Activated T-helper 1 cell treated with anti-CD3 and anti-CD28 coated beads, Interleukin-12 subunit alpha, Interleukin-12 subunit beta, Interleukin-2, Interleukin-4 antibody, amounts not matched to agents 30 ng/mL and 10 ng/mL and 1 ng/mL, durations not matched to agents 14 hours and 24 hours and 36 hours (primary cell): ENCODE data around the gene LRP10. TPM values are rescaled to one million over a fixed set of nuclear protein-coding genes. Genes with fewer than 3 reads are reported as not detected.
A peak's percentile ranks its signal among the peaks of the same experiment; 100 is the strongest.

Experiments used
- DNase-seq: peaks from one replicate; pipeline ENCODE4 v3.0.0; 2021; ENCODE audit warnings: low spot score
- H3K27ac Mint-ChIP-seq: one replicate; pipeline ENCODE4 v1.8.0; 2021; ENCODE audit warnings: mild to moderate bottlenecking, mixed read lengths
- H3K27me3 Mint-ChIP-seq: one replicate; pipeline ENCODE4 v1.8.0; 2022; ENCODE audit warnings: mild to moderate bottlenecking, moderate library complexity, mixed read lengths; ENCODE audit not compliant: insufficient read depth
- H3K36me3 Mint-ChIP-seq: one replicate; pipeline ENCODE4 v1.8.0; 2021; ENCODE audit warnings: low read depth, mixed read lengths
- H3K4me1 Mint-ChIP-seq: one replicate; pipeline ENCODE4 v1.8.0; 2021; ENCODE audit warnings: low read depth, mixed read lengths
- H3K4me3 Mint-ChIP-seq: one replicate; pipeline ENCODE4 v1.8.0; 2021; ENCODE audit warnings: mild to moderate bottlenecking, moderate library complexity, mixed read lengths
- H3K9me3 Mint-ChIP-seq: one replicate; pipeline ENCODE4 v1.8.0; 2021; ENCODE audit warnings: mixed read lengths
- intact Hi-C: fragments of 100-400 bp; cut with micrococcal nuclease; formaldehyde crosslinking; loops from one replicate; pipeline ENCODE4 v1.15.1; 2024
- total RNA-seq: library from RNA; stranded (reverse); gene quantifications from 2 replicates; pipeline ENCODE4 v1.2.3, GENCODE V29; 2022

The LRP10 gene
- total RNA-seq, 1 donor from 2014 or later: 44.6 TPM

GRCh38 chr14:22861651-22862050 lies 9.9 kb upstream of the LRP10 start:
- intact Hi-C loops: no loop called here
- H3K27ac Mint-ChIP-seq: no peak overlapping the region
- H3K36me3 Mint-ChIP-seq: peaks cover 7% of the 10 kb centered on the region
- H3K9me3 Mint-ChIP-seq: peaks cover 8% of the 10 kb centered on the region
- DNase-seq: no peak
- H3K27me3 Mint-ChIP-seq: peaks cover 26% of the 10 kb centered on the region
- no peak overlapping the region for H3K4me3 Mint-ChIP-seq
- H3K4me1 Mint-ChIP-seq: peaks cover 16% of the 10 kb centered on the region

GRCh38 chr14:22864979-22865378 lies 6.6 kb upstream of the LRP10 start:
- peaks cover 16% of the 10 kb centered on the region for H3K27me3 Mint-ChIP-seq
- no peak overlapping the region for H3K4me3 Mint-ChIP-seq
- peaks cover 8% of the 10 kb centered on the region for H3K9me3 Mint-ChIP-seq
- intact Hi-C loops: no loop called here
- DNase-seq: no peak
- H3K27ac Mint-ChIP-seq: no peak overlapping the region
- H3K36me3 Mint-ChIP-seq: peaks cover 7% of the 10 kb centered on the region
- H3K4me1 Mint-ChIP-seq: peaks cover 6% of the 10 kb centered on the region

DNA sequence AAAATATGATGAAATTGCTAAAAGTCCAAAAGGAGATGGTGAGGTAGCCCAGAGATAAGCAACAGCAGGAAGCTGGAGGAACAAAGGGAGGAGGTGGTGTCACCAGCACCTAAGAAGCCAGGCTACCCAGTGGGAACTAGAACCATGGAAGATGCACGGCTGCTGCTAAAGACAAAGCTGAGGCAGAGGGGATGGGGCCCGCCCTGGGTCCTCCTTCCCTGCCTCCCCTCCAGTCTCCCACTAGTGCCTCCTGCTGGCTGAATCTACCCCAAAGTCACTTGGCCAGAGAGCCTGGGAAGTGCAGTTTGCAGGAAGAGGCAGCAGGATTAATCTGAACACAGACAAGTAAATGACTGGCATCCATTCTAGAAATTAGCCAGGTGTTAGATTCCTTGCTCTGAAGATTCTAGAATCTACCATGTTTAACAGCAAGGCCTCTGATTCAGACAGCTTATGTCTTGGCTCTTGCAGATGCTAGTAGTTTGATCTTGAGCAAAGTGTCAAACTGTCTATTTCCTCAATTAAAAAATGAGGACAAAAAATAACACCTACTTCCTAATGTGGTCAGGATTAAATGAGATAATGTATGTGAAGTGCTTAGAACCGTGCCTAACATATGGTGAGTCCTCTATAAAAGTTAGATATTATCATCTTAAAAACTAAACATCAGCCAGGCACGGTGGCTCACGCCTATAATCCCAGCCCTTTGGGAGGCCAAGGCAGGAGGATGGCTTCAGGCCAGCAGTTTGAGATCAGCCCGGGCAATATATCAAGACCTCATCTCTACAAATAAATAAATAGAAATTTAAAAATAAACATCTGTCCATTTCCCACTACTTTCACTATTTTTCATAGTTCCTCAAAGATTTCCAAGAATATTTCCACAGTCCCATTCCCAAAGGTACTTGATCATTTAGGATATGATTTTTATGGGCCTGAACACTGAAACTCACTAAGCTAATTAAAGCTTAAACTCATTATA lies 5.8 kb upstream of the LRP10 start:
- Mint-ChIP-seq H3K4me3 (no peak overlapping the region), H3K36me3 (peaks cover 7% of the 10 kb centered on the region), H3K9me3 (peaks cover 8% of the 10 kb centered on the region), H3K27ac (no peak overlapping the region), H3K4me1 (peaks cover 11% of the 10 kb centered on the region), H3K27me3 (peaks cover 12% of the 10 kb centered on the region)
- intact Hi-C loops: no loop called here
- DNase-seq: no peak

DNA sequence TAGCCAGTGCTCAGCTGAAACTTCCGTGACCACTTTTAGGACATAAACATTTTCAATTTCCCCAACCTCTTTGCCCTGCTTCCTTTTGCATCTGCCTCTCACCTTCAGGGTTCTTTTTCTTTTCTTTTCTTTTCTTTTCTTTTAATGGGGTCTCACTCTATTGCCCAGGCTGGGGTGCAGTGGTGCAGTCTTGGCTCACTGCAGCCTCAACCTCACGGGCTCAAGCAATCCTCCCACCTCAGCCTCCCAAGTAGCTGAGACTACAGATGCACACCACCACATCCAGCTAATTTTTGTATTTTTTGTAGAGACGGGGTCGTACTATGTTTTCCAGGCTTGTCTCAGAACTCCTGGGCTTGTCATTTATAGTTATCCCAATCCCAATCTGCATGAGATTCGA lies 4.7 kb upstream of the LRP10 start:
- Mint-ChIP-seq H3K27me3 (peaks cover 2% of the 10 kb centered on the region), H3K4me3 (no peak overlapping the region), H3K9me3 (peaks cover 2% of the 10 kb centered on the region), H3K27ac (no peak overlapping the region), H3K36me3 (peaks cover 5% of the 10 kb centered on the region), H3K4me1 (peaks cover 19% of the 10 kb centered on the region)
- intact Hi-C loops: no loop called here
- no peak for DNase-seq

DNA sequence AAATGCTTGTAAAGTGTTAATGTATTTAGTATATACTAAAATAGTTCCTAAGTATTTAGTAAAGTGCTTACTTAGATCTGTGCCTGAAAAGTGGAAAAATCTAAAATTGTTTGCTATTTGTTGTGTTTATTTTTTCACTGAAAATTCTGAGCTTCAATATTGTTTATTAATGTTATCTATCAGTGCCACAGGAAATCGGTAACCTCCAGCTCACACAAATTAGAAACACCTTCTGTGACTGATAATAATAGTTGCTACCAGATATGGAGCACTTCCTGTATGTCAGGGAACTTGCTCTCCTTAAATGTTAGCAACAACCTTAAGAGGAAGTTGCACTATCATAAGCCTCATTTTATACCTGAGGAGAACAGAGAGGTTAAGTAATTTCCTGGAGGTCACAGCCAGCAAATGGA lies 723 bp upstream of the LRP10 start:
- DNase-seq: no peak
- no peaks in the 10 kb centered on the region for H3K27me3 Mint-ChIP-seq
- H3K4me1 Mint-ChIP-seq: peaks cover 27% of the 10 kb centered on the region
- peaks cover 18% of the 10 kb centered on the region for H3K36me3 Mint-ChIP-seq
- H3K9me3 Mint-ChIP-seq: no peaks in the 10 kb centered on the region
- intact Hi-C loops: loop anchor here (1.0 to 5.0 kb wide), 11 partner anchors 13 to 1602 kb away; partner anchors contain the start of genes ABHD4, ACIN1, C14orf119 and DAD1
- H3K27ac Mint-ChIP-seq: peak overlapping the region; percentile 95
- H3K4me3 Mint-ChIP-seq: peak overlapping the region; percentile 91

- Mint-ChIP-seq H3K27ac (peak overlapping the region; percentile 80), H3K9me3 (no peaks in the 10 kb centered on the region), H3K4me1 (peaks cover 22% of the 10 kb centered on the region), H3K27me3 (no peaks in the 10 kb centered on the region), H3K36me3 (peaks cover 23% of the 10 kb centered on the region), H3K4me3 (peak overlapping the region; percentile 91)
- DNase-seq: peak; percentile 63
- intact Hi-C loops: loop anchor here (1.0 to 5.0 kb wide), 4 partner anchors 28 to 955 kb away; partner anchors contain the start of gene PRMT5
Observed at GRCh38 chr14:22872033-22872832, 693 bp downstream of the LRP10 start.

GRCh38 chr14:22872833-22873520 lies 1.4 kb downstream of the LRP10 start:
- H3K4me1 Mint-ChIP-seq: peaks cover 22% of the 10 kb centered on the region
- H3K9me3 Mint-ChIP-seq: no peaks in the 10 kb centered on the region
- DNase-seq: no peak
- intact Hi-C loops: loop anchor here (1.0 to 5.0 kb wide), 4 partner anchors 27 to 956 kb away; partner anchors contain the start of gene PRMT5
- peak overlapping the region; percentile 87 for H3K4me3 Mint-ChIP-seq
- H3K27me3 Mint-ChIP-seq: no peaks in the 10 kb centered on the region
- H3K36me3 Mint-ChIP-seq: peaks cover 29% of the 10 kb centered on the region
- peak overlapping the region; percentile 80 for H3K27ac Mint-ChIP-seq

GRCh38 chr14:22875003-22875747 lies 3.6 kb downstream of the LRP10 start:
- DNase-seq: no peak
- H3K4me1 Mint-ChIP-seq: peaks cover 27% of the 10 kb centered on the region
- intact Hi-C loops: no loop called here
- H3K27me3 Mint-ChIP-seq: no peaks in the 10 kb centered on the region
- peaks cover 42% of the 10 kb centered on the region for H3K36me3 Mint-ChIP-seq
- no peak overlapping the region for H3K27ac Mint-ChIP-seq
- no peak overlapping the region for H3K4me3 Mint-ChIP-seq
- no peaks in the 10 kb centered on the region for H3K9me3 Mint-ChIP-seq

GRCh38 chr14:22875748-22876319 lies 4.3 kb downstream of the LRP10 start:
- peaks cover 22% of the 10 kb centered on the region for H3K4me1 Mint-ChIP-seq
- no peaks in the 10 kb centered on the region for H3K9me3 Mint-ChIP-seq
- H3K27me3 Mint-ChIP-seq: no peaks in the 10 kb centered on the region
- no peak for DNase-seq
- peaks cover 41% of the 10 kb centered on the region for H3K36me3 Mint-ChIP-seq
- intact Hi-C loops: no loop called here
- no peak overlapping the region for H3K4me3 Mint-ChIP-seq
- H3K27ac Mint-ChIP-seq: no peak overlapping the region

GRCh38 chr14:22877000-22877501 lies 5.5 kb downstream of the LRP10 start:
- intact Hi-C loops: no loop called here
- H3K4me3 Mint-ChIP-seq: no peak overlapping the region

GRCh38 chr14:22878271-22879246 lies 7.0 kb downstream of the LRP10 start:
- no peak for DNase-seq
- no peak overlapping the region for H3K27ac Mint-ChIP-seq
- H3K27me3 Mint-ChIP-seq: peaks cover 4% of the 10 kb centered on the region
- H3K4me3 Mint-ChIP-seq: no peak overlapping the region
- H3K4me1 Mint-ChIP-seq: peaks cover 6% of the 10 kb centered on the region
- no peaks in the 10 kb centered on the region for H3K9me3 Mint-ChIP-seq
- peaks cover 35% of the 10 kb centered on the region for H3K36me3 Mint-ChIP-seq
- intact Hi-C loops: no loop called here

More at GRCh38 chr14:22877000-22877501, 5.5 kb downstream of the LRP10 start:
- Mint-ChIP-seq H3K9me3 (no peaks in the 10 kb centered on the region), H3K4me1 (peaks cover 15% of the 10 kb centered on the region), H3K27ac (no peak overlapping the region), H3K36me3 (peaks cover 40% of the 10 kb centered on the region), H3K27me3 (peaks cover 2% of the 10 kb centered on the region)
- no peak for DNase-seq
